HG02840 (cell line): Measurements from ENCODE around the gene DEPDC5.

Experiments used
- ATAC-seq: cut with Tn5 transposase; IDR thresholded peaks from one replicate; pipeline ENCODE4 v1.9.1; 2021; ENCODE audit warnings: mild to moderate bottlenecking, moderate library complexity, moderate number of reproducible peaks; ENCODE audit not compliant: unreplicated experiment, low FRiP score

The DEPDC5 gene

DNA sequence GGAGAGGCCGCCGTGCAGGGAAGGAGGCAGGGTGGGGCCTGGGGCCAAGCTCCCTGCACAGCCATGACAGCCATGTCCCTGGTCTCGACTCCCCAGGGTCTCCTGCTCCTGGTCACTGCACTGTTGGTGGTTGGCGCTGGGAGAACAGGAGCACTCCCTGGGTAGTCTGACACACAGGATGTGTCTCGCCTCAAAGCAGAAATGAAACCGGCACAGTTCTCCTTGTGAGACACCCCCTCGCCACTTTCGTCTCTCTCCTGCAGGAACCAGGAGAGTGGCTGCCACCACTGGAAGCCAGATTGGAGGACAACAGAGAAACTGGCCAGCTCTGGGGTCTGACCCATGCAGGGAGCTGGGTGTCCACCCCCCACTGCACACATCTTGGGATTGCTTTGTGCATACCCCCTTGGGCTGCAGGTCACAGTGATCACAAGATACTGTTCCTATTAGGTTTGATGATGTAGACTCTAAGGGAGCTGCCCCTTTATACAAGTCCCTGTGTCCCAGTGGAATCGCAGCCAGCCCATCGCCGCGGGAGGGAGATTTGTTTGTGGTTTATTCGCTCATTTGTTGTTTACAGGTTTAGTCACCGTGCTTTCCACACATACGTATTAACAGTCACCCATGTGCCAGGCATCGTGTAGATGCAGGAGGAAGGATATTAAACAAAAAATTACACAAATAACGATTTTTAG is 163.6 kb downstream of the DEPDC5 start:
- ATAC-seq, result no peak

DNA sequence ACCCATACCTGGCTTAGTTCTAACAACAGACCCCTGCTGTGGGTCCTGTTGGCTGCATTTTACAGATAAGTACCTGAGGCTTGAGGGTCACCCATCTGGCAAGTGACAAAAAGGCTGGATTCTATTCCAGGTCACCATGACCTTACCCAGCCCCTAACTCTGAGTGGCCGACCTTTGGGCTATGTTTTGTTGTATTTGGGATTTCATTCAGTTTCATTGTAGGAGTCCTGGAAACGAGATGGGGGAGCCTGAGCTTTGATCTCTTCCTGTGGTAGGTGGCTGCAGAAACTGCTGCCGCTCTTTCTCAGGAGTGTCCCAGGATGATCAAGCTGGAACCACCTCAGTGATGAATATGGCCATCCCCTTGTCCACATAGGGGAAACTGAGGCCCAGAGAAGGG is 165.9 kb downstream of the DEPDC5 start:
- no peak for ATAC-seq

DNA sequence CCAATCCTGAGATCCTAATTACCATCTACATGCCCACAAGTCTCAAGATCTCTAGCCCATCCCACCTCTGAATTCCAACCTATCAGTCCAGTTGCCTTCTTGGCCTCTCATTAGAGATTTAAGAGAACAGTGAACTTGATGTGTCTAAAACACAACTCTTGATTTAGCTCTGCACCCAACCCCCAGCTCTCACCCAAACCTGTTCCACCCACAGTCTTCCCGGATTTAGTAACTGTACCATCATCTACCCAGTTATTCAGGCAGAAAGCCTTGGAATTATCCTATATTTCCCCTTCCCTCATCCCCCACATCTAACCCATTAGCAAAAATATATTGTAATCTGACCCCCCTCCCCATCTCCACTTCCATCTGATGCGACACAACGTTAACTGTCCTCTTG is 166.5 kb downstream of the DEPDC5 start:
- ATAC-seq, result no peak

DNA sequence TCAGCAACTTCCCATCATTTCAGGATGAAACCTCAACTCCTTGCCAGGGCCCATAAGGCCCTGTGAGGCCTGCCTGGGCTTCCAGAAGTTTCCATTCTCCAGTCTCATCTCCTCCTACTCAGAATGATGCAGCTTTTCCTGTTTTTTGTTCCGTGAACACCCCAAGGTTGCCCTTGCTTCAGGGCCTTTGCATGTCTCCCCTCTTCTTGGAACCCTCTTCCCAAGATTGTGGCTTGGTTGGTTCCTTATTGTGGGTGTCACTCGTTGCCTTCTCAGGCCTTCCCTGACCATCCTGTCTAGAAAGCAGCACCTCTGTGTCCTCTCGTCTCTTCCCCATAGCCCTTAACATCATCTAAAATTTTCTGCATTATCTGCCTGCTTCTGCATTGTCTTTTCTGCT is 167.3 kb downstream of the DEPDC5 start:
- ATAC-seq, result no peak

DNA sequence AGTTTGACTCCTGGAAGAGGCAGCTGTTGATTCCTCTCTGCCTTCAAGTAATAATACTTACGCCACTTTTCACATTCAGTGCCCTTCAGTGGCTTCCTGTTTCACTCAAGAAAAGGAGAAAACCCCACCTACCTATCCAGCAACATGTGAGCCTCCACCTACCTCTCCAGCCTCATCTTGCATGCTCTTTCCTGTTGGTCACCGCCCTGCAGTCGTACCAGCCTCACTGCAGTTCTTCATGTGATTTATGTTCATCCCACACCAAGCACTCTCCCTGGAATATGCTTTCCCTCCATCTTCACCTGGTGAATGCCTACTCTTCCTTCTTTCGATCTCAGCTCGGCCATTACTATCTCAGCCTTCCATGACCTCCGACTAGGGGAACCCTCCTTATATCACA is 168.7 kb downstream of the DEPDC5 start:
- ATAC-seq, result no peak

DNA sequence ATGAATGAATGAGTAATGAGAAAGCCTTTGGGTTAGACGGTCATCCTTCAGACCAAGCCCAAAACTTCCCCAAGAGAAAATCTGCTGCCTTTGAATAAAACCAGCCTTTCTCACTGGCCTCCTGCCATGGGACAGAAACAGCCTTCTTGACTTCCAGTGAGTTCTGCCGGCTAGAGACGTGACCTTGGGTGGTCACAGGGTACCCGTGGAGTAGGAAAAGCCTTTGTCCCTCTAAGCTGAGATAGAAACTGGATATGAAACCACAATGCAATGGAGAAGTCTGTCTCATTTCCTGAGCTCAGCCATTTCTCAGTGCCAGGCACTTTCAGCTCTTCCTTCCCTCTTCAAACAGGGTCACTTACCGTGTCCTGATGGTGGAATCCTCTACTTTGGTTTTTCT is 169.3 kb downstream of the DEPDC5 start:
- no peak for ATAC-seq

DNA sequence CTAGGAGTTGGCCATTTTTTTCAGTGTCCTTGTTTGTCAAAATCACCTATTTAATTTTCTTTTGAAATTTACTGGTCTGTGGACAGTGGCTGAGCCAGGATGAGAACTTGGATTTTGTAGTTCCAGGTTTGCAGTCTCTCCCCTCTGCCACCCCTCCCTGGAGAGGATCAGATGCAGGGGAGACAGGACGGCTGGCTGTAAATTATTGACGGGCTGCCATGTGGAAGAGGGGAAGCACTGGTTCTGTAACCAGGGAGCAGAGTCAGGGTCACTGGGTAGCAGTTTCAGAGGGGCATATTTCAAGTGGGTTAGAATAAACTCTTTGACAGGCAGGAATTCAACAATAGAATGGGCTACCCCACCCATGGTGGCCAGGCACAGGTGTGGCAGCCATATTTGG is 169.9 kb downstream of the DEPDC5 start:
- no peak for ATAC-seq

DNA sequence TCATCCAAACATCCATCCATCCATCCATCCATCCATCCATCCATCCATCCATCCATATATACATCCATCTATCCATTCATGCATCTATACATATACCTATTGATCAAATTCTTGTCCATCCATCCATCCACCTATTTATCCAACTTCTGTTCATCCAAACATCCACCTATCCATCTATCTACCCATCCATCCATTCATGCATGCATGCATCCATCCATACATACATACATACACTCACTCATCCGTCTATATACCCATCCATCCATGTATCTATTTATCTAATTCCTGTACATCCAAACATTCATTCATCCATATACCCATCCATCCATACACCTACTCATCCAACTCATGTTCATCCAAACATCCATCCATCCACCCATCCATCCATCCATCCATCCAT is 171.2 kb downstream of the DEPDC5 start:
- no peak for ATAC-seq

DNA sequence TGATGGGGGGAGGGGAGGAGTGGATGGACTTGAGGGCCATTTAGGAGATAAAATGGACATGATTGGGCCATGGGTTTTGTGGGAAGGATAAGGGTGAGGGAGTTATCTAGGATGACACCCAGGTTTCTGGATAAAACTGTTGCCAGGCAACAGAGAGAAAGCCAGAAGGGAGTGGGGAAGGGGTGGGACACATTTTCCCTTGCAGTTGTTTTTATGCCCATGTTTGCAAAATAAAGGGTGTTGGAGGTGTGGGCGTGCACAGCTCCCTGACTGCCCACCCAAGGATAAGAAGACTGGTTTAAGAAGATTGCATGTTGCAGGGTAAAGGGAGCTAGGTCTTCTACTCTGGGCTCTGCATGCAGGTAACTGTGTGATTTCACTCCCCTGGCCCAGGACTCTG is 172.2 kb downstream of the DEPDC5 start:
- no peak for ATAC-seq

DNA sequence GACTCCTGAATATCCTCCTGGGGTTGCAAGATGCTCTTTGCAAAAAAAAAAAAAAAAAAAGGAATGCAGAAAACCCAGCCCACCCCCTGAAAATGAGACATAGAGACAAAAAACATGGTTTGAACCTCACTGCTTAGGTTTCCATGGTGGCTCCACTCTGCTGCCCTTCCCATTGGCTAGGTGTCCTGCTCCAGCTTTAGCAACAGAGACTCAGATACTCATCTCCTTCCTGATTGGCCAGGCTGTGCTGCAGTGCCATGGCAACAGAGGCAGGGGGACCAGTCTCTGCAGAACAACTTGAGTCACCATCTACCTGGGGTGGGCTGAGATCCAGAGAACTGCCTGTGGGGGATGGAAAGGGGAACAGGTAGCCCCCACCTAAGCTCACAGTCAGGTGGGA is 173.2 kb downstream of the DEPDC5 start:
- no peak for ATAC-seq

DNA sequence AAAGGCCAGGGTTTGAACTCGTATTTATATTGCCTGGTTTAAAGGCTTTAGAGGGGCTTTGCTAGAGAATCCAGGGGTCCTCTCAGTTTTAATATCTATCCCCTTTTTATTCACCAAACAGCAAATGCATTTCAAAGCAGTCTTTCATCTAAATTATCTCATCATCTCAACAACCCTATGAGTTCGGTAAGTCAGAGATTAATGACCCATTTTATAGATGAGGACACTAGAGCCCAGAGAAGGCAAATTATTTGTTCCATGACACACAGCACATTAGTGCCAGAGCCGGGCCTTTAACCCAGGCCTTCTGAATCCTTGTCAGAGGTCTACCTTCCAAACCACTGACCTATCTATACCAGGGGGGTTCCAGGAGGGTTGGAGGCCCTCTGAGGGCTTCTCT is 173.7 kb downstream of the DEPDC5 start:
- ATAC-seq, result no peak

DNA sequence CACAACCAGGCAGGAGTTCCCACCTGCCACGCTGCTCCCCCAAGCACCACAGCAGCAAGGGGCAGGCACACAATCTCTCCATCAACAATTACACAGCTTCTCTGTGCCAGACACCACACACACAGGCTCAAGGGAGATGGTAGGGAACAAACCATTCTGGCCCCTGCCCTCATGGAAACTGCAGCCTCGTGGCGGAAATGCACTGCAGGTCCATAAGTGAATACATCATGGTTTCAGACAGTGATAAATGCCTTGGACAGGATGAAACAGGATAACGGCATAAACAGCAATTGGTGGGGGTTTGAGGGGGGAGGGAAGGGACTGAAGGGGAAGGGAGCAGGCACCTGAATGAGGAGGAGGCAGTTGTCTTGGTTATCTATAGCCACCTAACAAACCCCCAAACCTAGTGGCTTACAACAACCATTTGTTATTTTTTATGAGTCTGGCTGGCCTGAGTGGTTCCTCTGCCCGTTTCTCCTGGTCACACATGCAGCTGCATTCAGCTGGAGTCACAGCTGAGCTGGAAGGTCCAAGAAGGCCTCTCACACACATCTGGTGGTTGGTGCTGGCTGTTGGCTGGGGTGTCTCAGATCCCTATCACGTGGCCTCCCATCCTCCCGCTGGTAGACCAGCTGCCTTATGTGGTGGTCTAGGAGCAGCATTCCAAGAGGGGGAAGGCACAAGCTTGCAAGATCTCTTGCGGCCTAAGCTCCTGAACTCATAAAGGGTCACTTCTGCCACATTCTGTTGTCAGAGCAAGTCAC is 175.5 kb downstream of the DEPDC5 start:
- no peak for ATAC-seq

DNA sequence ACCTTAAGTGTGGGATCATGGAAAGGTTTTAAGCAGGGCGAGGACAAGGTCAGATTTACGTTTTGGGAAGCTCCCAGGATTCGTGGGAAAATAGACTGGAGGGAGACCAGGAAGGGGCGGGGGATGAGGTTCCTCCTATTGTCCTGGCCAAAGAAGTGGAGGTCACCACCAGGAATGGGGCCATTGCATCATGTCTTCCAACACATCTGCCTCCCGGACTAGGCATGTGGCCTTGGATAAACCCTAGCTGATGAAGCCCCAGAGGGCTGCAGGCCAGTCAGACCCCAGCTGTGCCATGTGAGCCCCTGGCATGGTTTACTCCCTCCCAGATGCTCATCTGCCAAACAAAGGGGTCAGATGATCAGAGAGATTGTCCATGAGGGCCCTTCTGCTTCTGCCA is 179.0 kb downstream of the DEPDC5 start:
- ATAC-seq, result no peak

DNA sequence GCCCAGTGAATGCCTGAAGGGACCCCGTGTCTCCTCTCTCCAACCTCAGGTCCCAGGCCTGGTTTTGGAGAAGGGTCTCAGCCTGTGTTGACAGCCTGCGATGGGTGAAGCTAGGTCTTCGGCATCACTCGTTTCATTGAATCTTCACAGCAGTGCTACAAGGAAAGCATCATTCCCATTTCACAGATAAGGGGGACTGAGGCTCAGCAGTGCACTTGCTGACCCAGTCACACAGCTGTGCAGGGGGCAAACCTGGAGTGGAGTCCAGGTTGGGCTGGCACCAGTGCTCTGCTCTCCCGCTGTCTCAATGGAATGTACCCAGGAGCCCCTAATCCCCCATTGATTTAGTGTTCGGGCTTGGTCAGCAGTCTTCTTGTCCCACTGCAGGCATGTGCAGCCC is 179.6 kb downstream of the DEPDC5 start:
- no peak for ATAC-seq

DNA sequence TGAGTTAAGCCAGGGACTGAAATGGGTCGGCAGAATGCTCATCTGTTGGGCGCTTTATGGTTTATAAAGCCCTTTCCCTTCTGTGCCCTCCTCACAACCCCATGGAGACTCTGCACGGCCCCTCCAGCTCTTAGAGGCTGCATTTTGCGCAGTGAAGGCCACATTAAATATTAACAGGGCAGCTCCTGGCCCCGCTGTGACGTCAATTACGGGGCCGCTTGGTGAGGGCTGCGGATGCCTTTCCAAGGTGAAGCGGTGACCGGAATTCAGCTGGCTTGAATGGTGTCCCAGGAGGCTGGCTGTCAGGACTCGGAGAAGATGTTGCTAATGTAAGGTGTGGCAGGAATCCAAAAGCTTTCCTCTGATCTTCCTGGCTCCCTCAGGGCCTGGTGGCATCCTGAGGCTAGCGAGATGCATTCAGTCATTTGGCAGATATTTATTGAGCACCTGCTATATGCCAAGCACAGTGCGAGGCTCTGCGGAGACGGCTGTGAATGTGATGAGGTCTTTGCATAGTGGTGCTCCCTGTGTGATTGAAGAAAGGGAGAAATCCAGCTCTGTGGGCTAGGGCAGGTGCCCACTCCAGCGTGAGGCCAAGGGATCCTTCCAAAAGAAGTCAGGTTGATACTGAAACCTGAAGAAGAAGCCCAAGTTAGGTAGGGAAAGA is 180.1 kb downstream of the DEPDC5 start:
- no peak for ATAC-seq

DNA sequence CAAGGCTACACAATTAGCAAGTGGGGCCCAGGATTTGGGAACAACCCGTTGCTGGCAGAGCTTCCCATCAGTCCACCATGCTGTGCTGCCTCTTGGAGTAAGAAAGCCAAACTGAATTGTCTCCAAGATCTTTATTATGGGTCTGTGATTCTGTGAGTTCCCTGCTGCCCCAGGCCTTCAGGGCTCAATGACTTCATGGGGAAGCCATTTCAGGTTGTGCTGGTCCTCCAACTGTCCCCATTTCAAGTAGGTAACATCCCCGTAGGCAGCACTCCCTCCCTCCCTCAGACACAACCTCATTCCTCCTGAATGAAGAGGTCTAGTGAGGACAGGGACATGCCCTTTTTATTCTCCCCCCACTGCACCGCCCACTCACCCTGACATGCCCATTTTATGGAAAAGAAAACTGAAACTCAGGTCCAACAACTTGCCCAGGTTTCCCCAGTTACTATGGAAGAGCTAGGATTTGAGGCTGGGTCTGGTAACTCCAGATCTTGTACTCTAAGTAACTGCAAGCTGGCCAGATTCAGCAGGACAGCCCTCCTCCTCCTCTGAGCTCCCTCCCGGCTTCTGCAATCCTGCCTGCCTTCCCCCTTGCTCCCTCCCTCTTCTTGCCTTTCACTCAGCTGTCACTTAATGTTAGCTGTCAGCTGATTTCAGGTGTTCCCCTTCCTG is 182.3 kb downstream of the DEPDC5 start:
- ATAC-seq, result no peak

DNA sequence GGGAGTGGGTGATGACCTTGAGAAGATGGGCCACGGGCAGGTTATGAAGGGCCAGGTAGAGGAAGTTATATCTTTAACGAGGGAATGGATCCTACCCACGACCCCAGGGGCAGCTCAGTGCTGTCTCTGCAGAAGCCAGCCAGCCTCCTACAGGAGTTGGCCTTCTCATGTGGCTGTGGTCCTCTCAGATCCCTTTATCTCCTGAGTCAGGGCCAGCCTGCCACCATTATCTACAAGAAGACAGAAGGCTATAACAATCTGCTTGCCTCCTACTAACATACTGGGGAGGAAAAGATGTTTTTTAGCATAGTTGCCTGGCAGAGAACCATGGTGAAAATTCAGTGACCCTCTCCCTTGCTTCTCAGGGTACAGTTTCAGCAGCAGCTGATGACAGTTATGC is 183.5 kb downstream of the DEPDC5 start:
- ATAC-seq, result no peak

DNA sequence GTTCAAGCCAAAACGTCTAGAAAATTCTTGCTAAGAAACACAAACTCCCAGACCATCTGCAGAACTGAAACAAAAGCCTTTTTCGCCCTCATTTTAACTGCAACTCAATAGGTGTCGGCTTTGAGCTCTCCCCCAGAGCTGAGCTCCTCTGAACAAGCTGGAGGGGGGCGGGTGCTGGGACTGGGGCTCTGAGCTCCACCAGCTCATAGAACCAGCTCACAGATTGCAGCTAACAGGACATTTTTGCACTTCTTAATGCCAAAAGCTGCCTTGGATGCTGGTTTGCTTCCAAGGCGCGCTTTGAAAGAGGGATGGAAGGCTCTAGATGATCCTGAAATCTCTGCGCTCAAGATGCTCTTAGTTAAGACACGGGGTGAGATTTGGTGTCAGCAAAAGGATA is 184.5 kb downstream of the DEPDC5 start:
- no peak for ATAC-seq

DNA sequence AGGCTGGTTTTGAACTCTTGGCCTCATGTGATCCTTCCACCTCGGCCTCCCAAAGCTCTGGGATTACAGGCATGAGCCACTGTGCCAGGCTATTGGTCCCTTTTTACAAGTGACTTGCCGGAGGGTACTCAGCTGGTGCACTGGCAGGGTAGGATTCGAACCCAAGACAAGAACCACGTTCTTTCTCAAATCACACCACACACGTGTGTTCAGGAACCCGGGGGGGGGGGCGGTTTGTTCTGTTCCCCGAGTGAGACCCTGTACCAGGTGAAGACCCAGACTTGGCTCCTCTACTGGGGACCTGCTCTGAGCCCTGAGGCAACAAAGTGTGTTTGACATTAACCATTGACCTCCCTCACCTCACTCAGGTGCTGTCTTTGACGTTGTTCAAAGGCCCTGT is 186.7 kb downstream of the DEPDC5 start:
- ATAC-seq, result no peak

DNA sequence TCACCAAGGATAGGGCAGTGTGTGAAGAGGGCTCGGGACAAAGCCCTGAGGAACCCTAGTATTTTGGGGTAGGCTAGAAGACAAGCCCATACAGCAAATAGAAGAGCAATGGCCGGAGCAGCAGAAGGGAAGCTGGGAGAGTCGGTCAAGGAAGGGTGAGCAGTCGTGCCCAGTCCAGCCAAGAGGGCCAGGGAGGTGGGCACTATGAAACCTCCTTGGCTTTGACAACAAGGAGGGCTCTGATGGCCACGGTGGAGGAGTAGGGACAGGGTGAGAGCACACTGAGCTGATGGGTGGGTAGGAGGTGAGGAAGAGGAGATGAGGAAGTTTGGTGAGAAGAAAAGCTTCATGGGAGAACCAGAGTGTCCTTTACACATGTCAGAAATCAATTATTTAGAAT is 188.3 kb downstream of the DEPDC5 start:
- no peak for ATAC-seq
